Thoracic aorta (tissue), 2 donors: Measurements from ENCODE around the gene RAB3D. TPM values are rescaled to one million over a fixed set of nuclear protein-coding genes. Genes with fewer than 3 reads are reported as not detected.

Experiments used
- ATAC-seq: fragments of 150-250 bp; one replicate; pipeline ENCODE4 v1.8.0; 2017; ENCODE audit warnings: low read depth; ENCODE audit not compliant: insufficient number of reproducible peaks, low FRiP score
- DNase-seq: peaks from one replicate; pipeline ENCODE4 v3.0.0-alpha.2; 2020; ENCODE audit warnings: low spot score
- H3K27ac ChIP-seq, 2 donors: fragments of 200-600 bp; sonication (generic); 1 replicate in 1 of 2; 2 replicates in 1 of 2; pipeline ENCODE4 v1.5.1; 2016; ENCODE audit warnings: mild to moderate bottlenecking in 2 of 2, moderate library complexity in 2 of 2
- H3K27me3 ChIP-seq: fragments of 200-600 bp; sonication (generic); replicated peaks from 2 replicates; pipeline ENCODE4 v1.6.0; 2016; ENCODE audit warnings: mild to moderate bottlenecking; ENCODE audit not compliant: insufficient read depth
- H3K36me3 ChIP-seq: fragments of 200-600 bp; sonication (generic); one replicate; pipeline ENCODE4 v1.5.1; 2016
- H3K4me1 ChIP-seq, 2 donors: fragments of 200-600 bp; sonication (generic); 1 replicate in 1 of 2; 2 replicates in 1 of 2; pipeline versions ENCODE4 v1.5.1 to v1.6.0; 2016; ENCODE audit warnings: low read depth in 2 of 2, mild to moderate bottlenecking in 1 of 2; ENCODE audit not compliant: control insufficient read depth in 1 of 2
- H3K4me3 ChIP-seq: fragments of 200-600 bp; sonication (generic); 2 replicates; pipeline ENCODE4 v1.5.1; 2016; ENCODE audit warnings: mild to moderate bottlenecking
- H3K9me3 ChIP-seq: fragments of 200-600 bp; sonication (generic); 2 replicates; pipeline ENCODE4 v1.5.1; 2016
- total RNA-seq, 2 donors: library from RNA; depleted of rRNA; stranded (reverse); fragments of >200 nt; gene quantifications; one replicate each; pipeline versions ENCODE4 v1.1.0 to v1.2.3, GENCODE V29; 2016
- TF ChIP-seq, protein P1 (sequence below): fragments of 200-600 bp; sonication (generic); IDR thresholded peaks from one replicate; pipeline ENCODE4 v1.5.1; 2019; ENCODE audit warnings: antibody characterized with exemption

Gene RAB3D
- total RNA-seq, result 10 to 100 TPM; 14.2 to 20.4 TPM

GRCh38 chr19:11339254-11340098, at the start of gene RAB3D:
Gene RAB3D (minus strand): TSS chr19:11339657. CDS start chr19:11337399, 2,258 bp downstream.
- Histone ChIP-seq H3K9me3 (no peaks in the 10 kb centered on the region), H3K4me1 (peaks cover 8 to 38% of the 10 kb centered on the region in 2 donors), H3K36me3 (peaks cover 24% of the 10 kb centered on the region), H3K27ac (peak within 1 kb of the TSS; percentile 60 to 63), H3K27me3 (no peaks in the 10 kb centered on the region), H3K4me3 (peak within 1 kb of the TSS; percentile 75)
- ATAC-seq (peak; percentile 62), DNase-seq (peak; percentile 60)
- TF ChIP-seq, protein P1, sequence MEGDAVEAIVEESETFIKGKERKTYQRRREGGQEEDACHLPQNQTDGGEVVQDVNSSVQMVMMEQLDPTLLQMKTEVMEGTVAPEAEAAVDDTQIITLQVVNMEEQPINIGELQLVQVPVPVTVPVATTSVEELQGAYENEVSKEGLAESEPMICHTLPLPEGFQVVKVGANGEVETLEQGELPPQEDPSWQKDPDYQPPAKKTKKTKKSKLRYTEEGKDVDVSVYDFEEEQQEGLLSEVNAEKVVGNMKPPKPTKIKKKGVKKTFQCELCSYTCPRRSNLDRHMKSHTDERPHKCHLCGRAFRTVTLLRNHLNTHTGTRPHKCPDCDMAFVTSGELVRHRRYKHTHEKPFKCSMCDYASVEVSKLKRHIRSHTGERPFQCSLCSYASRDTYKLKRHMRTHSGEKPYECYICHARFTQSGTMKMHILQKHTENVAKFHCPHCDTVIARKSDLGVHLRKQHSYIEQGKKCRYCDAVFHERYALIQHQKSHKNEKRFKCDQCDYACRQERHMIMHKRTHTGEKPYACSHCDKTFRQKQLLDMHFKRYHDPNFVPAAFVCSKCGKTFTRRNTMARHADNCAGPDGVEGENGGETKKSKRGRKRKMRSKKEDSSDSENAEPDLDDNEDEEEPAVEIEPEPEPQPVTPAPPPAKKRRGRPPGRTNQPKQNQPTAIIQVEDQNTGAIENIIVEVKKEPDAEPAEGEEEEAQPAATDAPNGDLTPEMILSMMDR, result no peak

GRCh38 chr19:11387162-11388034, 47.9 kb upstream of the RAB3D start:
- H3K4me3 ChIP-seq, result no peak overlapping the region
- no peaks in the 10 kb centered on the region for H3K27me3 ChIP-seq
- H3K9me3 ChIP-seq, result peaks cover 6% of the 10 kb centered on the region
- H3K4me1 ChIP-seq, result peaks cover 8 to 19% of the 10 kb centered on the region in 2 donors
- no peak overlapping the region for H3K27ac ChIP-seq
- no peaks in the 10 kb centered on the region for H3K36me3 ChIP-seq
- ATAC-seq (no peak), DNase-seq (no peak)
- TF ChIP-seq, protein P1, result no peak

- DNase-seq (no peak), ATAC-seq (no peak)
- TF ChIP-seq, protein P1, result no peak
- Histone ChIP-seq H3K27ac (no peak overlapping the region), H3K9me3 (no peaks in the 10 kb centered on the region), H3K27me3 (no peaks in the 10 kb centered on the region), H3K4me1 (peaks cover 8 to 38% of the 10 kb centered on the region in 2 donors), H3K4me3 (no peak overlapping the region), H3K36me3 (no peaks in the 10 kb centered on the region)
These were observed 45.3 kb upstream of the RAB3D start for GRCh38 chr19:11384778-11385129.

GRCh38 chr19:11383706-11384048, 44.2 kb upstream of the RAB3D start:
- no peaks in the 10 kb centered on the region for H3K27me3 ChIP-seq
- H3K9me3 ChIP-seq, result no peaks in the 10 kb centered on the region
- DNase-seq, result no peak
- H3K36me3 ChIP-seq, result no peaks in the 10 kb centered on the region
- H3K4me1 ChIP-seq, result peaks cover 8 to 47% of the 10 kb centered on the region in 2 donors
- TF ChIP-seq, protein P1, result no peak
- H3K27ac ChIP-seq, result no peak overlapping the region
- H3K4me3 ChIP-seq, result peak overlapping the region; percentile 60
- ATAC-seq, result no peak
